Cardiac muscle cell (in vitro differentiated cells and primary cell): ENCODE measurements around the gene HMX3. TPM values are rescaled to one million over a fixed set of nuclear protein-coding genes. Genes with fewer than 3 reads are reported as not detected.
A peak's percentile ranks its signal among the peaks of the same experiment; 100 is the strongest.

Experiments used
- DNase-seq, 2 donors: peaks; one replicate each; pipeline versions ENCODE4 v3.0.0 to v3.0.0-alpha.2; 2010 to 2017; ENCODE audit warnings: low read depth in 1 of 2, low spot score in 1 of 2
- H3K27ac ChIP-seq: fragments of 200-600 bp; sonication (generic); 2 replicates; pipeline ENCODE4 v1.5.1; 2016
- H3K27me3 ChIP-seq: fragments of 200-600 bp; sonication (generic); 2 replicates; pipeline ENCODE4 v1.6.0; 2016; ENCODE audit warnings: control low read depth
- H3K36me3 ChIP-seq: fragments of 200-600 bp; sonication (generic); 2 replicates; pipeline ENCODE4 v1.5.1; 2016; ENCODE audit warnings: control low read depth
- H3K4me1 ChIP-seq: fragments of 200-600 bp; sonication (generic); 2 replicates; pipeline ENCODE4 v1.8.1; 2017; ENCODE audit warnings: low read depth, mild to moderate bottlenecking, mixed run types
- H3K4me3 ChIP-seq: fragments of 200-600 bp; sonication (generic); 2 replicates; pipeline ENCODE4 v1.5.1; 2016; ENCODE audit warnings: mild to moderate bottlenecking
- H3K9me3 ChIP-seq: fragments of 200-600 bp; sonication (generic); 2 replicates; pipeline ENCODE4 v1.5.1; 2017; ENCODE audit warnings: low read depth, mild to moderate bottlenecking, control low read depth
- polyA plus RNA-seq: library from polyadenylated mRNA; unstranded; fragments of >200 nt; fragmentation: Nextera tagmentation; extraction: Ambion mirVana; gene quantifications from 2 replicates; pipeline ENCODE4 v1.2.1, GENCODE V29; 2016
- total RNA-seq: library from RNA; depleted of rRNA; stranded (reverse); fragments of >200 nt; gene quantifications from 2 replicates; pipeline ENCODE4 v1.2.3, GENCODE V29; 2016
- TF ChIP-seq, protein P1 (sequence below): IDR thresholded peaks from 2 replicates; pipeline ENCODE4 v1.5.1; 2012; ENCODE audit warnings: low read depth, mild to moderate bottlenecking, low read length

The HMX3 gene
- total and polyA plus RNA-seq, 2 experiments from 2014 or later: not detected

DNA sequence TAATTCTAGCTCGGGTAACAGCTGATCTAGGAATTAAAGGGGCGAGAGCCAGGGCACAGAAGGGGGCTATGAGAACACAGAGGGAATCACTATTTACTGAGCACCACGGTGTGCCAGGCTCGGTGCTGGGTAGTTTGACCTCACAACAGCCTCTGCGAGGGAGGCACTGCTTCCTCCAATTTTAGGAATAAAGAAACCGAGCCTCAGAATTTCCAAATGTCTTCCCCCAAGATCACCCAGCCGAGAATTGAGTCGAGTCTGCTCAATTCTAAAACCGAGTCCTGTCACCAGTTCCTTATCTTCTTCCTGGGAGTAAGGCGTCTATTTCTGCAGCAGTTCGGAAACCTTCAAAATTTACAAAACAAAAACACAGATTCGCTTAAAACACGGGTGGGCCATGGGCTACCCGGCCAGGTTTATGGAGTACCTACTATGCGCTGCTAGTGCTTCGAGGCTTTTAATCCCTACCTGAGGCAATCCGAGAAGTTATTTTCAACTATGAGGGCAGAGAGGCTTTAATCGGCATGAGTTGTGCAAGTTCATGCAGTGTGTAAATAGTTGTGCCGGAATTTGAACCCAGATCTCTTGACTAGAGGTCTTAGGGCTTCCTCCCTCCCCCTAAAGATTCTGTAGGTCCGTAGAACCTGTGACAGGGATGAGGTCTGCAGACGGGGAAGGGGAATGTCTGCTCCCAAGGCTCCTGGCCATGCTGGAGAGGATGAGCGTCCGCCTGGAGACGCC is 11.3 kb downstream of the HMX3 start:
- H3K4me1 ChIP-seq: peaks cover 12% of the 10 kb centered on the region

DNA sequence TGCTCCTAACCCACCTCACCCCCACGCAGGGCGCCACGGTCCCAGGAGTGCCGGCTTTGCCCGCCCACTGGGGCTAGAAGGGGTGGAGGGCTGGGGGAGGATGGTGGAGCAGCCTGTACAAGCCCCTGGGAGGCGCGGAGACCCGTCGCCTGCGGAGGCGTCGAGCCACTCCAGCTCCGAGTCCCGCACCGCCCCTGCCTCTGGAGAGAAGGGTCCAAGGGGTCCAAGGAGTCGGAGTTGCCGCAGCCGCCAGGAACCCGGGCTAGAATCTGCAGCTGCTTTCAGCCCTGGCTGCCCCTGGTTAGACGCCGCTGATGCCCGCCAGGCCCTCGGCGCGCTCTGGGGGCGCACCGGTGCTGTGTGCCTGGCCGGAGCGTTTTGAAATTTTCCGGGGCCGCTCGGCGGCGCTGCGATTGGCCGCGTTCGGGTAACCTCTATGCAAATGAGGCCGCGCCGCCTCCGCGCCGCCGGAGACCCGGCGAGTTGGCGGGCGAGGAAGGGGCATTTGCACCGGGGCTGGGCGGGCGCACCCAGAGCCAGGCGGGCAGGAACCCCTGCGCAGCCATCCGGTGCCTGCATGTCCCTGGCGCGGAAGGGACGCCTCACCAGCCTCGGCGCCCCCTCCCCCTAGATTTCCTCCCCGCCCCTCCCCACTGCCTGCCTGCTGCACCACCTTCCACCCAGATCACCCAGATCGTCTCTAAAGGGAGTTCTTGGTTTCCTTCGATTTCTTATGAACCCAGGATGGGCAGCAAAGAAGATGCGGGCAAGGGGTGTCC is 12.1 kb downstream of the HMX3 start, which contains the start of gene HMX2:
HMX2 (plus strand) TSS at position 502 of the 779 bp plus-strand sequence; CDS start at position 745, 243 bp downstream.
- DNase-seq: peak in 1 of 2 donors; percentile 51
- no peak within 1 kb of the TSS for H3K27ac ChIP-seq
- peak within 1 kb of the TSS; percentile 11 for H3K4me3 ChIP-seq

More for the DNA sequence above, 11.3 kb downstream of the HMX3 start:
- no peaks in the 10 kb centered on the region for H3K36me3 ChIP-seq
- no peak overlapping the region for H3K4me3 ChIP-seq
- peaks cover 100% of the 10 kb centered on the region for H3K27me3 ChIP-seq
- no peak for DNase-seq
- TF ChIP-seq, protein P1, sequence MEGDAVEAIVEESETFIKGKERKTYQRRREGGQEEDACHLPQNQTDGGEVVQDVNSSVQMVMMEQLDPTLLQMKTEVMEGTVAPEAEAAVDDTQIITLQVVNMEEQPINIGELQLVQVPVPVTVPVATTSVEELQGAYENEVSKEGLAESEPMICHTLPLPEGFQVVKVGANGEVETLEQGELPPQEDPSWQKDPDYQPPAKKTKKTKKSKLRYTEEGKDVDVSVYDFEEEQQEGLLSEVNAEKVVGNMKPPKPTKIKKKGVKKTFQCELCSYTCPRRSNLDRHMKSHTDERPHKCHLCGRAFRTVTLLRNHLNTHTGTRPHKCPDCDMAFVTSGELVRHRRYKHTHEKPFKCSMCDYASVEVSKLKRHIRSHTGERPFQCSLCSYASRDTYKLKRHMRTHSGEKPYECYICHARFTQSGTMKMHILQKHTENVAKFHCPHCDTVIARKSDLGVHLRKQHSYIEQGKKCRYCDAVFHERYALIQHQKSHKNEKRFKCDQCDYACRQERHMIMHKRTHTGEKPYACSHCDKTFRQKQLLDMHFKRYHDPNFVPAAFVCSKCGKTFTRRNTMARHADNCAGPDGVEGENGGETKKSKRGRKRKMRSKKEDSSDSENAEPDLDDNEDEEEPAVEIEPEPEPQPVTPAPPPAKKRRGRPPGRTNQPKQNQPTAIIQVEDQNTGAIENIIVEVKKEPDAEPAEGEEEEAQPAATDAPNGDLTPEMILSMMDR: no peak
- no peak overlapping the region for H3K27ac ChIP-seq
- H3K9me3 ChIP-seq: no peaks in the 10 kb centered on the region

DNA sequence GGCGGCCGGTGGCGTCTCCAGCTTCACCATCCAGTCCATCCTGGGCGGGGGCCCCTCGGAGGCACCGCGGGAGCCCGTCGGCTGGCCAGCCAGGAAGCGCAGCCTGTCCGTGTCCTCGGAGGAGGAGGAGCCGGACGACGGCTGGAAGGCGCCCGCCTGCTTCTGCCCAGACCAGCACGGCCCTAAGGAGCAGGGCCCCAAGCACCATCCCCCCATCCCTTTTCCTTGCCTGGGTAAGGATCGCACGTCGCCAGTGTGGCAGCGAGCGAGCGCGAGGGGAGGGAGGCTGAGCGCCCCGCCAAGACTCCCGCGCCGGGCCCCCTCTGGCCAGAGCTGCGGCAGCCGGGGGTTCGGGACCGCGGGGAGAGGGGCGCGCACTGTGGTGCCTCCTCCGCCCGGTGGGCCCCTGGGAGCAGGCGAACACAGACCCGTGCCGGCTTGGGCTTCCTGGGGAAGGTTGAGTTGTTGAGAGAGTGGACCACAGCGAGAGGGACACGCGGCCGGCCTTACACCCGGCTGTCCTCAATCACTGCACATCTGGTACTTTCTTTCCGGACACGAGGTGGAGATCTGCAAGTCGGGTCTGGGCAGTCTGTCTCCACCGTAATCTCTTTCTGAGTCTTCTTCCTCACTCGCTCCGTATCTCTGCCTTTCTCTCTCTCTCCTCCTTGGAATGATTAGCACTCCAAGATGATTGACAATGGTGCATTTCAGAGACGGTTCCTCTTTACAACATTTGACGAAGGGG is 12.8 kb downstream of the HMX3 start:
- TF ChIP-seq, protein P1: no peak
- Histone ChIP-seq H3K9me3 (no peaks in the 10 kb centered on the region), H3K4me3 (peak overlapping the region; percentile 11), H3K27ac (no peak overlapping the region), H3K27me3 (peaks cover 100% of the 10 kb centered on the region), H3K4me1 (peaks cover 12% of the 10 kb centered on the region), H3K36me3 (no peaks in the 10 kb centered on the region)
- no peak for DNase-seq

More for the DNA sequence above, 12.1 kb downstream of the HMX3 start, which contains the start of gene HMX2:
- Histone ChIP-seq H3K9me3 (no peaks in the 10 kb centered on the region), H3K4me1 (peaks cover 12% of the 10 kb centered on the region), H3K36me3 (no peaks in the 10 kb centered on the region), H3K27me3 (peaks cover 100% of the 10 kb centered on the region)
- TF ChIP-seq, protein P1: no peak

DNA sequence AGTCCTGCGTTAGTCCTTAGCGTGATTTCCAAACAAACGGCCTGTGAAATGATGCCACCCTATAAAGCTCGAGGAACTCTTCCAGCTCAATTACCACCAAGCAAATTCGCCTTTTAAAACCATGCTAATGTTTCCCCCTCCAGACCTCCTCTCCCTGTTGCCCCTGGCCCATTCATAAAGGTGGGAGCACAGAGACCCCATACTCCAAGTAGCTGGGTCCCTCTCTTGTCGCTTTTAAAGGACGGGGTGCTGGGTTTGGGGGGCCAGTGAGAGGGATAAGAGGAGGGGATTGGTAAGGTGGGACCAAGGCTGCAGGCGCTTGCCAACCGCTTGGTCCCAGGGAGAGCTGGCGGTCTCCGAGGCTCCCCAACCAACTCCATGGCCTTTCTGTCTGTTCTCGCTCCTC is 13.4 kb downstream of the HMX3 start:
- no peak for DNase-seq
- H3K4me1 ChIP-seq: peaks cover 12% of the 10 kb centered on the region
- no peaks in the 10 kb centered on the region for H3K36me3 ChIP-seq
- TF ChIP-seq, protein P1: no peak
- no peaks in the 10 kb centered on the region for H3K9me3 ChIP-seq
- peak overlapping the region; percentile 32 for H3K4me3 ChIP-seq
- no peak overlapping the region for H3K27ac ChIP-seq
- peaks cover 94% of the 10 kb centered on the region for H3K27me3 ChIP-seq

DNA sequence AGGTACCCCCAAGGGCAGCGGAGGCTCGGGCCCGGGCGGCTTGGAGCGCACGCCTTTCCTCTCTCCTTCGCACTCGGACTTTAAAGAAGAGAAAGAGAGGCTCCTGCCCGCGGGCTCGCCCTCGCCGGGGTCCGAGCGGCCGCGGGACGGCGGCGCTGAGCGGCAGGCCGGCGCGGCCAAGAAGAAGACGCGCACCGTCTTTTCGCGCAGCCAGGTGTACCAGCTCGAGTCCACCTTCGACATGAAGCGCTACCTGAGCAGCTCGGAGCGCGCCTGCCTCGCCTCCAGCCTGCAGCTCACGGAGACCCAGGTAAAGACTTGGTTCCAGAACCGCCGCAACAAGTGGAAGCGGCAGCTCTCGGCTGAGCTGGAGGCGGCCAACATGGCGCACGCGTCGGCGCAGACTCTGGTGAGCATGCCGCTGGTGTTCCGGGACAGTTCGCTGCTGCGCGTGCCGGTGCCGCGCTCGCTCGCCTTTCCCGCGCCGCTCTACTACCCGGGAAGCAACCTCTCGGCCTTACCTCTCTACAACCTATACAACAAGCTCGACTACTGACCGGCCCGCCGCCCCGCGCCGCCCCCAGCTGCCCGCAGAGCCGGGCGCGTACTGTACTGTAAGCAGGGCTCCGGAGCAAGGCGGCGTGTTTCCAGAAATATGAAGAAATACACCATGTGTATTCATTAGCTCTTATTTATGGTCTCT is 13.9 kb downstream of the HMX3 start:
- peak; percentile 44 to 68 for DNase-seq

More for the DNA sequence above, 13.9 kb downstream of the HMX3 start:
- TF ChIP-seq, protein P1: no peak
- Histone ChIP-seq H3K27ac (no peak overlapping the region), H3K4me1 (peaks cover 12% of the 10 kb centered on the region), H3K27me3 (peaks cover 89% of the 10 kb centered on the region), H3K36me3 (no peaks in the 10 kb centered on the region), H3K4me3 (peak overlapping the region; percentile 32), H3K9me3 (no peaks in the 10 kb centered on the region)
